Liver (tissue), 3 donors: ENCODE results near the gene HUS1.

ENCODE experiments used
- CTCF ChIP-seq: fragments of 150-350 bp; IDR thresholded peaks from 2 replicates; pipeline ENCODE4 v1.5.1; 2017; ENCODE audit warnings: improper control_type of control experiment, low read depth, low read length; ENCODE audit not compliant: missing input control
- FOXA1 ChIP-seq: IDR thresholded peaks from 2 replicates; pipeline ENCODE4 v1.6.1; 2016; ENCODE audit warnings: antibody characterized with exemption
- GABPA ChIP-seq, 2 donors: IDR thresholded peaks in 1 of 2; conservative IDR thresholded peaks in 1 of 2; 2 replicates each; pipeline ENCODE4 v1.6.1; 2016; ENCODE audit warnings: antibody characterized with exemption in 2 of 2, mild to moderate bottlenecking in 1 of 2, moderate library complexity in 1 of 2
- HNF4G ChIP-seq: IDR thresholded peaks from 2 replicates; pipeline ENCODE4 v1.6.1; 2016; ENCODE audit warnings: antibody characterized with exemption
- JUND ChIP-seq, 2 donors: IDR thresholded peaks; 2 replicates each; pipeline ENCODE4 v1.6.1; 2016; ENCODE audit warnings: antibody characterized with exemption in 2 of 2
- RAD21 ChIP-seq, 2 donors: IDR thresholded peaks; 2 replicates each; pipeline ENCODE4 v1.6.1; 2016; ENCODE audit warnings: antibody characterized with exemption in 2 of 2, mild to moderate bottlenecking in 2 of 2
- REST ChIP-seq: IDR thresholded peaks from 2 replicates; pipeline ENCODE4 v1.6.1; 2016; ENCODE audit warnings: antibody characterized with exemption, mild to moderate bottlenecking
- TAF1 ChIP-seq: conservative IDR thresholded peaks from 2 replicates; pipeline ENCODE4 v1.6.1; 2016; ENCODE audit warnings: antibody characterized with exemption, mild to moderate bottlenecking
- donor health status: healthy.
- donor health status: healthy.

- TF ChIP-seq RAD21 (IDR thresholded peaks at IDR 0.05) (no peak), CTCF (no peak), JUND (IDR thresholded peaks at IDR 0.05) (no peak), FOXA1 (no peak), TAF1 (no peak), HNF4G (no peak), REST (no peak), GABPA (IDR thresholded peaks at IDR 0.05 in 1 of 2, conservative IDR thresholded peaks at IDR 0.05 in 1 of 2) (no peak)
Observed at GRCh38 chr7:48017674-48018073, 38.3 kb upstream of the HUS1 start.
